KG1 (cell line): ENCODE results near the gene ZNF618.

ENCODE experiments used
- DNase-seq: peaks from one replicate; lab custom pipeline; 2025; lab: John Stamatoyannopoulos, UW

Gene ZNF618

DNA sequence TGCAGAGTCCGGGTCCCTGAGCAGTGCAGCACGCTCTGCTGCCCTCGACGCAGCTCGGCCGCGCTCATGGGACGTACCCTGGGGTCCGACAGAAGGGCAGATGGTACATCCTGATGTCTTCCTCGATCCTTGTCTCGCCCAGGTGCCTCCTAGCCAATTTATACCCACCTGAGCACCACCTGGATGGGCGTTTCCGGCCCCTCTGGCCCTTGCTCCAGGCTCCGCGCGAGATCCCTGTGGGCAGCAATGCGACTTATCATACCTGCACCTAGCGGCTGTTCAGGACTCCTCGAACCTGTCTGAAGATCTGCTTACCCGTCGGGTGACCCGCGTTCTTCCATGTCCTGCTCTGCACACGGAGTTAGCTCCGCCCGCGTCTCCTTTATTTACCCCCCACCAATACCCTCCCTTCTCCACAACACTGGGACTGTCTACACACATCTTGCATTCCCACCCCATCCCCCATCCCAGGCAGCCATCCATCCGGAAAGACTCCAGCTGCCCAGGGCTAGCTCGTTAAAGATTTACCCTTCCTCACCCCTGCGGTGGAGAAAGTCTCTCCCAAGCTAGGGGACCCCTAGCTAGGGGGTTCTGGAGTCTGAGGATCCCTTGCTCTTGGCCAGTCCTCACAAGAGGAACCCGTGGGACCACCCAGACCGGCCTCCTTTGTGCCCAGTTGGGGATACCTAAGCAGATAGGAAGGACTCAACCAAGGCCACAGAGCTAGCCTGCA is 223.0 kb downstream of the ZNF618 start, which contains the start of gene KIF12:
TSS of gene KIF12 (minus strand) at position 357 of the 733 bp plus-strand sequence. CDS start at position 341, 16 bp downstream.
- DNase-seq = no peak

DNA sequence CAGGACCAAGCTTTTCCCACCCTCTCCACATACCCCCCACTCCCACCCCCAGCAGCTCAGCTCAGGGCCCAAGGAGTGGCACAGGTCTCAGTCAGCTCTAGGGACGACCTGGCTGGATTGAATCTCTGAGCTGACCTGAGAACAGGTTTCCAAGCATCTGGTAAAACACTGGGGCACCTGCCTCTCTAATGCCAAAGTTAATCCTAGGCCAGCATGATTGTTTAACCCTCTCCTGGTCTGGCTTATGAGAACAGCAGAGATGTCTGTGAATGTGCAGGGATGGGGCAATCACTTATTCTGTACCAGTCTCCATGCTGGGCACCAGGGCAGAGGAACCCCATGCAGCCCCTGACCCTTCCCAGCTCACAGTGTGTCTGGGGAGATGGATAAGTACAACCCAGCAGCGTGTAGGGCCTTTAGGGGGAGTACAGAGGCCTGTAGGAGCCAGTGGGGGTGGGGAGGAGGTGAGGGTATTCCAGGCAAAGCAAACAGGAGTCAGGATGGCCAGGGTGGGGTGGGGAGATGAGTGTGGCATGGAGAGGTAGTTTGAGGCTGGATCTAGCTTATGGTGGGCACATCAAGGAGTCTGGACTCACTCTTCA is 223.7 kb downstream of the ZNF618 start:
- DNase-seq = no peak

DNA sequence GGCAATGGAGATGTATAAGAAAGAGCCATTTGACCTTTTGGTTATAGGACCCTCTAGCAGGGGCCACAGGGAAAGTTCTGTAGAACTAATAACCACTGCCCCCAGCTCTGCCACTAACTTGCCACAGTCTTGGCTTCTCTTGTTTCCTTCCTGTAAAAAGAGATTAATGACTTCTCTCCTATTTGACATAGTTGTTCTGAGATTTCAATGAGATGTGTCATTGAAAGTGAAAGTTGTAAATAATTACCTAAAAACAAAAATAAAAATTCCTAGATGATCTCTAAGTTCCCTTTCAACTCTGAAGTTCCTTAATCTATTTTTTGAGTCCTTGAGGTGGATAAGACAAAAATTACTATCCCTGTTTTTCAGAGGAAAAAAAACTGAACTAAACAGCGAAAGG is 224.4 kb downstream of the ZNF618 start:
- DNase-seq = no peak

DNA sequence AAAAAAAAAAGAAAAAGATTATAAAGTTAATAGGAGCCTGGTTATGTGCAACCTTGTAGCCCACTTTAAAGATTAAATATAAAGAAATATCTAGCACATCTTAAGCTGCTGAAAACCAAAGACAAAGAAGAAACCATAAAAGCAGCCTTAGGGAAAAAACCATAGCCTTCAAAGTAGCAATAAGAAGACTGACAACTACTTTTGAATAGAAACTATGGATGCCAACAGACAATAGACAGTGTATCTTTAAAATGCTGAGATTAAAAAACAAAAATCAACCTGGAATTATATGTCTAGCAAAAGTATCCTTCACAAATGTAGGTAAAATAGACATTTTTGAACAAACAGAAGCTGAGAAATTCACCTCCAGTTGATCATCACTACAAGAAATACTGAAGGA is 226.4 kb downstream of the ZNF618 start:
- no peak for DNase-seq

DNA sequence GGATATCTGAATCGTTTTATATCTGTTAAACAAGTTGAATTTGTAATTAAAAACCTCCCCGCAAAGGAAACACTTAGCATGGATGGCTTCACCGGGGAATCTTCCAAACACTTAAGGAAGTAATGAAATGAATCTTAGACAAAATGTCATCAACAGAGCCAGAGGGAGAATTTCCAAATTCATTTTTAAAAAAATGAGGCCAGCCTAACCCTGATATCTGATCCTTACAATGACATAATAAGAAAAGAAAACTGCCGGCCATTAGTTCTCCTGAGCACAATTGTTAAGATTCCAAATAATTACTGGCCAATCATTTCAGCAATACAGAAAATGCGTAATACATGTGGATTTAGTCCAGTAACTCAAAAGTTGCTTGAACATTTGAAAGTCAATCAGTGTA is 229.1 kb downstream of the ZNF618 start:
- DNase-seq = no peak
